GM12864 (cell line): ENCODE data around the gene SLC26A8.

Experiments used
- DNase-seq: peaks from one replicate; pipeline ENCODE4 v3.0.0-alpha.2; 2011; ENCODE audit warnings: low read depth
- H3K4me3 ChIP-seq: 2 replicates; pipeline ENCODE4 v1.5.1; 2011; ENCODE audit warnings: mild to moderate bottlenecking, low read depth, low read length, control low read depth
- TF ChIP-seq, protein P1 (sequence below): IDR thresholded peaks from 2 replicates; pipeline ENCODE4 v1.5.1; 2011; ENCODE audit warnings: low read depth, mild to moderate bottlenecking, moderate library complexity, low read length, control low read depth, inconsistent platforms; ENCODE audit errors: missing control alignments

The SLC26A8 gene

GRCh38 chr6:35968821-35969220 is 55.6 kb downstream of the SLC26A8 start:
- no peak for DNase-seq
- H3K4me3 ChIP-seq = no peak overlapping the region
- TF ChIP-seq, protein P1, sequence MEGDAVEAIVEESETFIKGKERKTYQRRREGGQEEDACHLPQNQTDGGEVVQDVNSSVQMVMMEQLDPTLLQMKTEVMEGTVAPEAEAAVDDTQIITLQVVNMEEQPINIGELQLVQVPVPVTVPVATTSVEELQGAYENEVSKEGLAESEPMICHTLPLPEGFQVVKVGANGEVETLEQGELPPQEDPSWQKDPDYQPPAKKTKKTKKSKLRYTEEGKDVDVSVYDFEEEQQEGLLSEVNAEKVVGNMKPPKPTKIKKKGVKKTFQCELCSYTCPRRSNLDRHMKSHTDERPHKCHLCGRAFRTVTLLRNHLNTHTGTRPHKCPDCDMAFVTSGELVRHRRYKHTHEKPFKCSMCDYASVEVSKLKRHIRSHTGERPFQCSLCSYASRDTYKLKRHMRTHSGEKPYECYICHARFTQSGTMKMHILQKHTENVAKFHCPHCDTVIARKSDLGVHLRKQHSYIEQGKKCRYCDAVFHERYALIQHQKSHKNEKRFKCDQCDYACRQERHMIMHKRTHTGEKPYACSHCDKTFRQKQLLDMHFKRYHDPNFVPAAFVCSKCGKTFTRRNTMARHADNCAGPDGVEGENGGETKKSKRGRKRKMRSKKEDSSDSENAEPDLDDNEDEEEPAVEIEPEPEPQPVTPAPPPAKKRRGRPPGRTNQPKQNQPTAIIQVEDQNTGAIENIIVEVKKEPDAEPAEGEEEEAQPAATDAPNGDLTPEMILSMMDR = no peak

GRCh38 chr6:35967076-35967774 is 57.2 kb downstream of the SLC26A8 start:
- no peak overlapping the region for H3K4me3 ChIP-seq
- no peak for DNase-seq
- TF ChIP-seq, protein P1 = no peak

DNA sequence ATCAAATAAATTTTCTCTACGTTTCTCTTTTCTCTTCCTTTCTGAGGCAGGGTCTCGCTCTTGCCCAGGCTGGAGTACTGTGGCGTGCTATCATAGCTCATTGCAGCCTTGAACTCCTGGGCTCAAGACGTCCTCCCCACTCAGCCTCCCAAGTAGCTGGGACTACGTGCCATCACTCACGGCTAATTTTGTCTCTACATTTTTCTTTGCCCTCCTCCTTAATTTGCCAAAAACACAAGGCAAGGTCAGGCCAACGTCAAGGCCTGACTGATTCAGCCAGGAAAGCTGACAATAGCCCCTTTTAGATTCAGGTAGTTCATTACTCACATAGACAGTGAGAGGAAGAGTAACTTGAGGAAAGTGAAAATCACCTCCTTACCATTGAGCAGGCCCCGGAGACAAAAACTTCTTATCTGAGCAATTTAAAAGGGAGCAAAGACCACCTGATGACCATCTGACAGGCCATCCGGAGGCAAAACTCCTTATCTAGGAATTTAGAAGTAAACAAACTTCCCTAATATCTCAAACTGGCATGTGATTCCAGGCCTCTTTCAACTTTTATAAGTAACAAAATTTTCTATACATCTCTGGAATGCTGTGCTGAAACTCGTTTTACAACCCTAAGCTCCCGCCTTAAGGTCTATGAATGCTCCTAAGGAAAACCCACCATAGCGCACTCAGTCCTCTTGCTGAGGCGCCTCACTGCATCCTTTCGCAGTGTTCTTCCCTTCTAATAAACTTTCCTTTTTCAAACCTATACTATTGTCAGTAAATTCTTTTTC is 61.5 kb downstream of the SLC26A8 start:
- TF ChIP-seq, protein P1 = no peak

DNA sequence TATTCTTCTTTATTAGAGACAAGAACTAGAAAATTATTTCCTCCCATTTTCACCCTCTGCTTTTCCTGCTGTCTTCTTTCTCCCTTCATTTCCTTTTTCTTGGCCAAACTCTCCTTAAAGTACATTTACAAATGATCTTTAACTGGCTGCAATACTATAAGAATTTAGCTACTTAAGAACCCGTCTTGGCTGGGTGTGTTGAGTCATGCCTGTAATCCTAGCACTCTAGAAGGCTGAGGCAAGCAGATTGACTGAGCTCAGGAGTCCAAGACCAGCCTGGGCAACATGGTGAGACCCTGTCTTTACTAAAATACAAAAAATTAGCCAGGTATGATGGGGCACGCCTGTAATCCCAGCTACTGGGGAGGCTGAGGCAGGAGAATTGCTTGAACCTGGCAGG is 64.3 kb downstream of the SLC26A8 start:
- no peak overlapping the region for H3K4me3 ChIP-seq
- DNase-seq = no peak
- TF ChIP-seq, protein P1 = no peak

More for the DNA sequence above, 61.5 kb downstream of the SLC26A8 start:
- DNase-seq = no peak
- no peak overlapping the region for H3K4me3 ChIP-seq

GRCh38 chr6:35955970-35956369 is 68.5 kb downstream of the SLC26A8 start:
- H3K4me3 ChIP-seq = no peak overlapping the region
- DNase-seq = no peak
- TF ChIP-seq, protein P1 = peak; percentile 40

DNA sequence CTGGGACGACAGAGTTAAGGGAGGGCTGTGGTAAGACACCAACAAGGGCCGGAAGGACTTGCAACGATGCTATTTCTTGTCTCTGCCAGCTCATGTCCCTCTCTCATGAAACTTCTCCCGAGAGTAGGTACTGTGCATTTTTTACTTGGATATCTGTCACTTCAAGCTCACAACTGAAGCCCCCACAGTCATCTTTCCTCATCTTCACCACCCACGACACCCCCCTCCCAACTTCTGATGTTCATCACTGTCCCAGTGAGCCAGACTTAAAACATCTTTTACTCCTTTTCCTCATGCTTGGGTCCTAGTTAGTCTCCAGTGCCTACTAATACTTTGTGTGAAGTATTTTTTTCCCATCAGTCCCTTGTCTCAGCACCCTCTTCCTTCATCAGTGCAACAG is 68.9 kb downstream of the SLC26A8 start:
- no peak for DNase-seq
- H3K4me3 ChIP-seq = no peak overlapping the region
- TF ChIP-seq, protein P1 = no peak

GRCh38 chr6:35955071-35955470 is 69.4 kb downstream of the SLC26A8 start:
- H3K4me3 ChIP-seq = no peak overlapping the region
- TF ChIP-seq, protein P1 = no peak
- DNase-seq = no peak
